ENCODE results near the gene MTUS2. TPM values are rescaled to one million over a fixed set of nuclear protein-coding genes. Genes with fewer than 3 reads are reported as not detected.

Gene MTUS2
- total and polyA plus RNA-seq, 10 of the 15 experiments (the other 5 are each of a cell fraction or from before 2014, with no cell fraction given): under 0.01 to 0.05 (median 0.02) TPM; not detected in 6

DNA sequence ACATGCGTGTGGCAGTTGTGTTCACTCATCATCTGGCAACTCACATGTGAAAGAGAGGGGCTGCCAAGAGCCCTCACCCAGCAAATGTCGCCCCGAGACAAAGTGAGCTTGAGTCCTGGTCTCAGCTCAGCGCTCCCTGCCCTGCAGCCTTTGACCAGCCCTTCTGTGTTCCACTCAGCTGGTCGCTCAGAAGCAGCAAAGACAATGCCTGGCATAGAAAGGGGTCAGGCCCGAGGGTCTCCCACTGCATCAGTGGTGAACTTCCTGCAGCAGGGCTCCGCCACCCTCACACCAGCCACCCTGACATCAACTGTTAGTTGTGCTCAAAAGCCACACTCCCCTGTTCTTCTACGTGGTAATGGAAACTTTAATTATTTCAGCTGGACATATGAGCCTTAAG, 707.4 kb downstream of the MTUS2 start:
- Histone ChIP-seq H3K4me1 (ENCODE audit: control insufficient read depth, insufficient read depth, low read length) (no peaks in the 10 kb centered on the region), H3K79me2 (ENCODE audit: control insufficient read depth, insufficient read depth, low read length) (no peaks in the 10 kb centered on the region), H3K9ac (ENCODE audit: control insufficient read depth, insufficient read depth, low read length) (no peak overlapping the region), H3K9me3 (replicated peaks; ENCODE audit: control insufficient read depth, insufficient read depth, low read length) (no peaks in the 10 kb centered on the region), H3K4me3 (no peak overlapping the region), H3K27me3 (replicated peaks in 1 of 2; ENCODE audit: control insufficient read depth in 2 of 2, insufficient read depth in 2 of 2, low read length in 1 of 2) (no peaks in the 10 kb centered on the region), H3K27ac (ENCODE audit: control insufficient read depth, insufficient read depth) (no peak overlapping the region), H2AFZ (ENCODE audit: control insufficient read depth, low read depth, low read length) (no peak overlapping the region), H3K4me2 (ENCODE audit: control insufficient read depth, insufficient read depth) (no peak overlapping the region), H4K20me1 (ENCODE audit: control insufficient read depth, insufficient read depth) (no peaks in the 10 kb centered on the region), H3K36me3 (ENCODE audit: control insufficient read depth in 2 of 2, insufficient read depth in 2 of 2, low read length in 1 of 2) (peaks cover 28 to 31% of the 10 kb centered on the region in 2 experiments)
- ChIA-PET CTCF (interaction anchor here (0.6 kb wide), 1 partner anchor 19 kb away, joined by 3 read pairs; no protein-coding TSS in a partner anchor), SMC1A (ENCODE audit: uncharacterized antibody, unreplicated experiment) (no interaction called here), POLR2A (no interaction called here), RAD21 (ENCODE audit: unreplicated experiment) (no interaction called here)
- no peak for FAIRE-seq
- TF ChIP-seq IKZF2 (IDR thresholded peaks at IDR 0.05) (no peak), CBFB (IDR thresholded peaks at IDR 0.05; ENCODE audit: low read depth) (no peak), EED (IDR thresholded peaks at IDR 0.05; ENCODE audit: low read depth) (no peak), CHD4 (IDR thresholded peaks at IDR 0.05) (no peak), ZNF384 (IDR thresholded peaks at IDR 0.05; ENCODE audit: borderline replicate concordance, low read depth, low read length) (no peak), TCF3 (IDR thresholded peaks at IDR 0.05; ENCODE audit: borderline replicate concordance, insufficient read depth, low read depth, low read length) (no peak), ZZZ3 (IDR thresholded peaks at IDR 0.05; ENCODE audit: control insufficient read depth, insufficient read length, low read depth) (no peak), IKZF1 (conservative IDR thresholded peaks at IDR 0.05) (no peak), FOS (IDR thresholded peaks at IDR 0.05; ENCODE audit: borderline replicate concordance, extremely low read depth, insufficient read length) (no peak), SMC3 (IDR thresholded peaks at IDR 0.05; ENCODE audit: borderline replicate concordance, low read length) (no peak), ESRRA (IDR thresholded peaks at IDR 0.05; ENCODE audit: low read length) (no peak), EGR1 (IDR thresholded peaks at IDR 0.05; ENCODE audit: borderline replicate concordance in 1 of 2, low read depth in 2 of 2, low read length in 2 of 2) (no peak), ZNF217 (IDR thresholded peaks at IDR 0.05) (no peak), E2F8 (IDR thresholded peaks at IDR 0.05; ENCODE audit: low read depth, partially characterized antibody) (no peak), DPF2 (IDR thresholded peaks at IDR 0.05) (no peak), SUPT20H (IDR thresholded peaks at IDR 0.05; ENCODE audit: borderline replicate concordance, control insufficient read depth, low read depth, low read length) (no peak), BCL11A (IDR thresholded peaks at IDR 0.05; ENCODE audit: low read depth, low read length) (no peak)
- TF ChIP-seq, protein P1, sequence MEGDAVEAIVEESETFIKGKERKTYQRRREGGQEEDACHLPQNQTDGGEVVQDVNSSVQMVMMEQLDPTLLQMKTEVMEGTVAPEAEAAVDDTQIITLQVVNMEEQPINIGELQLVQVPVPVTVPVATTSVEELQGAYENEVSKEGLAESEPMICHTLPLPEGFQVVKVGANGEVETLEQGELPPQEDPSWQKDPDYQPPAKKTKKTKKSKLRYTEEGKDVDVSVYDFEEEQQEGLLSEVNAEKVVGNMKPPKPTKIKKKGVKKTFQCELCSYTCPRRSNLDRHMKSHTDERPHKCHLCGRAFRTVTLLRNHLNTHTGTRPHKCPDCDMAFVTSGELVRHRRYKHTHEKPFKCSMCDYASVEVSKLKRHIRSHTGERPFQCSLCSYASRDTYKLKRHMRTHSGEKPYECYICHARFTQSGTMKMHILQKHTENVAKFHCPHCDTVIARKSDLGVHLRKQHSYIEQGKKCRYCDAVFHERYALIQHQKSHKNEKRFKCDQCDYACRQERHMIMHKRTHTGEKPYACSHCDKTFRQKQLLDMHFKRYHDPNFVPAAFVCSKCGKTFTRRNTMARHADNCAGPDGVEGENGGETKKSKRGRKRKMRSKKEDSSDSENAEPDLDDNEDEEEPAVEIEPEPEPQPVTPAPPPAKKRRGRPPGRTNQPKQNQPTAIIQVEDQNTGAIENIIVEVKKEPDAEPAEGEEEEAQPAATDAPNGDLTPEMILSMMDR (IDR thresholded peaks at IDR 0.05 in 2 of 3, conservative IDR thresholded peaks at IDR 0.05 in 1 of 3; ENCODE audit: control insufficient read depth in 2 of 3, extremely low read depth in 1 of 3, insufficient read depth in 1 of 3, low read depth in 3 of 3, low read length in 3 of 3): no peak
- TF ChIP-seq, protein P2, sequence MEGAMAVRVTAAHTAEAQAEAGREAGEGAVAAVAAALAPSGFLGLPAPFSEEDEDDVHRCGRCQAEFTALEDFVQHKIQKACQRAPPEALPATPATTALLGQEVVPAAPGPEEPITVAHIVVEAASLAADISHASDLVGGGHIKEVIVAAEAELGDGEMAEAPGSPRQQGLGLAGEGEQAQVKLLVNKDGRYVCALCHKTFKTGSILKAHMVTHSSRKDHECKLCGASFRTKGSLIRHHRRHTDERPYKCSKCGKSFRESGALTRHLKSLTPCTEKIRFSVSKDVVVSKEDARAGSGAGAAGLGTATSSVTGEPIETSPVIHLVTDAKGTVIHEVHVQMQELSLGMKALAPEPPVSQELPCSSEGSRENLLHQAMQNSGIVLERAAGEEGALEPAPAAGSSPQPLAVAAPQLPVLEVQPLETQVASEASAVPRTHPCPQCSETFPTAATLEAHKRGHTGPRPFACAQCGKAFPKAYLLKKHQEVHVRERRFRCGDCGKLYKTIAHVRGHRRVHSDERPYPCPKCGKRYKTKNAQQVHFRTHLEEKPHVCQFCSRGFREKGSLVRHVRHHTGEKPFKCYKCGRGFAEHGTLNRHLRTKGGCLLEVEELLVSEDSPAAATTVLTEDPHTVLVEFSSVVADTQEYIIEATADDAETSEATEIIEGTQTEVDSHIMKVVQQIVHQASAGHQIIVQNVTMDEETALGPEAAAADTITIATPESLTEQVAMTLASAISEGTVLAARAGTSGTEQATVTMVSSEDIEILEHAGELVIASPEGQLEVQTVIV (IDR thresholded peaks at IDR 0.05; ENCODE audit: borderline replicate concordance, partially characterized antibody): no peak
- BruUV-seq (replicated peaks): no TSS peak
- intact Hi-C loops (cut with micrococcal nuclease; ENCODE audit: unreplicated experiment): no loop called here
- 97% methylated on average over 8 of the region's 8 CpGs for WGBS (ENCODE audit: insufficient coverage, insufficient replicate concordance, low lambda C conversion rate, missing lambda C conversion rate)
- no peak for DNase-seq (ENCODE audit: low read depth, low spot score)
- no peak for ATAC-seq
- in situ Hi-C loops (cut with MboI): no loop called here
